A549 treated with Mapracorat at 1 μM for 4 hours (cell line): ENCODE measurements around the gene SFXN3. TPM values are rescaled to one million over a fixed set of nuclear protein-coding genes. Genes with fewer than 3 reads are reported as not detected.

ENCODE experiments used
- total RNA-seq: library from RNA; stranded (reverse); fragments of 200-300 nt; extraction: Qiagen RNA extraction; gene quantifications from 5 replicates; pipeline ENCODE4 v1.2.3, GENCODE V29; 2022

The SFXN3 gene, protein sequence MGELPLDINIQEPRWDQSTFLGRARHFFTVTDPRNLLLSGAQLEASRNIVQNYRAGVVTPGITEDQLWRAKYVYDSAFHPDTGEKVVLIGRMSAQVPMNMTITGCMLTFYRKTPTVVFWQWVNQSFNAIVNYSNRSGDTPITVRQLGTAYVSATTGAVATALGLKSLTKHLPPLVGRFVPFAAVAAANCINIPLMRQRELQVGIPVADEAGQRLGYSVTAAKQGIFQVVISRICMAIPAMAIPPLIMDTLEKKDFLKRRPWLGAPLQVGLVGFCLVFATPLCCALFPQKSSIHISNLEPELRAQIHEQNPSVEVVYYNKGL
- total RNA-seq = 43.3 to 49.9 TPM (median 45.2 TPM) in 5 replicates

DNA sequence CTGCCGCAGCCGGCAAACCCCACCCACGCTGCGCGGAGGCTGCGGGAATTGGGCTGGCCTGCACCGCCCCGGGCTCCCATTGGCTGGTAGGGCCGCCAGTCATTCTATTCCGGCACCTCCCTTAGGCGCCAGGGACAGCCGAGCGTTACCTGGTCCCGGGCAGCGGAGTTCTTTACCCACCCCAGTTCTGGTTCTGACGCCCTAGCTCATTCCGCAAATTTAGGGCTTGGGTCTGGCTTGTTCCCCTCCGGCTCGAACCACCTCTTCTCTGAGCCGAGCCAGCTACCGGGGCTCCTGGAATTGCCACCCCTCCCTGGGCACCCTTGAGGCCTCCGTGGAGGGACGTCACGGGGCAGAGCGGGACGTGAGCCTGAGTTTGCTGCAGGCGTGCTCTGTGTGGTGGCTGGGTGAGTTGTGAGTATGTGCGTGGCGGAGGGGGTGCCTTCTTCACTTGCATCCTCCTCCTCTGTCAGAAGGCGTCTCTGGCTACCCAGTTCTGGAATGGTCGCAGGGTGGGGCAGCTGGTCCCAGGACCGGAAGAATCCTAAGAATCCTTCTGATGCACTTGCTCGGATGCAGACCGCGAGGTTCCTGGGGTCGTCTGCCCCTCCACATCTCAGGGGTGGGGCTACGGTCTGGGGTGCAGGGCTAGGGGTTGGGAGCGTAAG lies at the start of gene SFXN3, which contains the start of gene PDZD7:
Gene SFXN3, plus strand, starts transcription at position 107 of the 668 bp plus-strand sequence. CDS start 3,461 bp downstream, outside the sequence.
Gene PDZD7, minus strand, starts transcription at position 2 of the 668 bp plus-strand sequence. CDS start 910 bp downstream, outside the sequence.

DNA sequence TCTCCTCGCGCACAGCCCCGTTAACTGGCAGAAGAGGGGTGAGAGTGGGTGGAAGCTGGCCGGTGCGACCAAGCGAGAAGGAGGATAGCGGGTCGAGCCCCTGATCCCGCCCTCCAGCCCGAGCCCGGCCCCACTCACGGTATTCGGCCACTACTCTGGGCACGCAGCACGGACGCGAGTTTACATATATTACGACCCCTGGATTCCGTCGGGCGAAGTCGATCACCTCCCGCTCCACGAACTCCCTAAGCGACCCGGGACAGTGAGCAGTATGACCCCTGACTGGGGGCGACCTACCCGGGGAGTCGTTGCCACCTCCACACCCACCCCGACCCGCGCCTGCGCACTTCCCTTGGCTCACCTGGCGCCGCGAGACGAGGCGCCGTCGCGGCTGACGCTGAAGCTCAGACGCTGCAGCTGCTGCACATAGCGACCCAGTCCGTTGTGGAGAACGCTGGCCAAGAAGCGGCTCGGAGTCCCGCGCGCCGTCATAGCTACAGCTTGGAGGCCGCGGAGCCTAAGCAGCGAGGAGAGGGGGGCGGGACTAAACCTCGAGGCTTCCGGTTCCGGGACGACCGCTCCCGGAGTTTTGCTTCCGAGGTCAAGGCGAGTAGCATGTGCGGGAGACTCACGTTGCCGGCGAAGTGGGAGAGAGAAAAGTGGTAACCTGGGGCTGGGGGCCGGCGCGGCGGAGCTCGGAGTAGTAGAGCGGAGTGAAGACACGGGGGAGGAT lies 43.9 kb upstream of the SFXN3 start, which contains the start of the genes MRPL43 and TWNK:
Gene MRPL43, minus strand, starts transcription at position 546 of the 733 bp plus-strand sequence. Its CDS starts 54 bp downstream, at position 492.
Gene TWNK, plus strand, starts transcription at position 592 of the 733 bp plus-strand sequence. CDS start 668 bp downstream, outside the sequence.

DNA sequence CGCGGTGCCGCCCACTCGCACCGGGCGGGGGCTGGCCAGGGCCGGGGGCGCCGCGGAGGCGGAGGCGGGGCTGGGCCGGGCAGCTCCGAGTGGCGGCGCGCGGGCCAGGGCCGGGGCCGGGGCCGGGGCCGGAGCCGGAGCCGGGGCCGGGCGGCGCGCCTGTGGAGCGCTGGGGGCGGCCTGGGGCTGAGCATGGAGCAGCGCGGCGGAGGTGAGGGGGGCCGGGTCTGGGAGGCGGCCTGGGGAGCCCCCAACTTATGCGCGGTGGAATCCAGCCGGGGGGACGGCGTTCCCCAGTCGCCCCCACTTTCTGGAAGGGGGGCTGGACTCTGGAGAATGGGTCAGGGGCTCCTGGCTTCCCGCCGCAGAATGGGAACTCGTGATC lies 31.3 kb upstream of the SFXN3 start, which contains the start of gene LZTS2:
Gene LZTS2, plus strand, starts transcription at position 67 of the 385 bp plus-strand sequence. CDS start 2,731 bp downstream, outside the sequence.

DNA sequence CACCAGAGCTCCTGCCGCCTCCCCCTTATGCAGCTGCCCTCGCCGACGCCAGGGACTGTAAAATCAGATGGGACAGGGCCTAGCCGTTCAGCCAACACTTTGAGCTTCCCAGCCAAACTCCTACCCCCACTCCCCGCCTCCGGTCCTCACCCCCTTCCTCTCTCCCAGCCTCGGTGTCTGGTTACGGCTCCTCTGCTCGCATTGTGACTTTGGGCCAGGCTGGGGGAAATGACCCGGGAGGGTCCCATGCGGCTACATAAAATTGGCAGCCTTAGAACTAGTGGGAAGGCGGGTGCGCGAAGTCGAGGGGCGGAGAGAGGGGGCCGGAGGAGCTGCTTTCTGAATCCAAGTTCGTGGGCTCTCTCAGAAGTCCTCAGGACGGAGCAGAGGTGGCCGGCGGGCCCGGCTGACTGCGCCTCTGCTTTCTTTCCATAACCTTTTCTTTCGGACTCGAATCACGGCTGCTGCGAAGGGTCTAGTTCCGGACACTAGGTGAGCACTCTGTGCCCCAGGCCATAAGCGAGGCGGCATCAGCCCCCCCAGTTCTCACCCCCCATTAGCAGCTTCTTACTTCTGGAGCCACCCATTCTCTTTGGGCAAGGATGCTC lies 30.7 kb downstream of the SFXN3 start, which contains the start of gene KAZALD1:
Gene KAZALD1, plus strand, starts transcription at position 366 of the 608 bp plus-strand sequence. CDS start 604 bp downstream, outside the sequence.

Other genes with a start within 250 kb of the SFXN3 start
- 6.7 to 10.3 TPM (median 9.0 TPM) in 5 replicates for gene SLF2, start 118.3 kb upstream of the SFXN3 start, total RNA-seq
- gene SEMA4G, start 61.7 kb upstream of the SFXN3 start, total RNA-seq = 6.6 to 9.3 TPM (median 8.9 TPM) in 5 replicates
- 77.7 to 97.6 TPM (median 95.4 TPM) in 5 replicates for gene MRPL43, start 43.7 kb upstream of the SFXN3 start, total RNA-seq
- 34.5 to 42.7 TPM (median 39.3 TPM) in 5 replicates for gene TWNK, start 43.7 kb upstream of the SFXN3 start, total RNA-seq
- gene LZTS2, start 31.4 kb upstream of the SFXN3 start, total RNA-seq = 28.2 to 47.4 TPM (median 43.5 TPM) in 5 replicates
- 0.53 to 1.2 TPM (median 0.76 TPM) in 5 replicates for gene PDZD7, start 105 bp upstream of the SFXN3 start, total RNA-seq
- 2.0 to 3.0 TPM (median 2.8 TPM) in 5 replicates for gene KAZALD1, start 30.8 kb downstream of the SFXN3 start, total RNA-seq
- not detected in 5 replicates for gene TLX1, start 100.1 kb downstream of the SFXN3 start, total RNA-seq
- not detected in 5 replicates for gene LBX1, start 198.2 kb downstream of the SFXN3 start, total RNA-seq